PC-9 (cell line): ENCODE results near the gene CLEC18A. TPM values are rescaled to one million over a fixed set of nuclear protein-coding genes. Genes with fewer than 3 reads are reported as not detected.

Experiments used
- BruUV-seq: library from RNA; stranded (reverse); fragments of 400-500 nt; replicated peaks from 2 replicates; lab custom pipeline; 2021; lab: Mats Ljungman, UMichigan
- CTCF ChIA-PET: fragments of 300-600 bp; sonication (Branson Sonifier 250); formaldehyde crosslinking; loops from one replicate; lab custom pipeline; 2022; ENCODE audit warnings: antibody characterized with exemption; lab: Charles Lee
- POLR2A ChIA-PET: fragments of 300-600 bp; sonication (Branson Sonifier 250); formaldehyde crosslinking; loops from one replicate; lab custom pipeline; 2022; ENCODE audit warnings: antibody characterized with exemption; ENCODE audit not compliant: unreplicated experiment; lab: Charles Lee
- DNase-seq, 2 experiments: peaks; one replicate each; pipeline versions ENCODE4 v3.0.0 to v3.0.0-alpha.2; 2015 to 2022; ENCODE audit warnings: mixed read lengths in 1 of 2
- H2AFZ ChIP-seq: fragments of 200-600 bp; sonication (generic); 2 replicates; pipeline ENCODE4 v1.8.1; 2017; ENCODE audit warnings: antibody characterized with exemption
- H3F3A ChIP-seq: fragments of 200-600 bp; sonication (generic); 2 replicates; pipeline ENCODE4 v1.8.1; 2017; ENCODE audit warnings: antibody characterized with exemption, mild to moderate bottlenecking, low read depth; ENCODE audit not compliant: insufficient read depth
- H3K27ac ChIP-seq: fragments of 200-600 bp; sonication (generic); 2 replicates; pipeline ENCODE4 v1.6.1; 2016; ENCODE audit warnings: mixed run types
- H3K27me3 ChIP-seq: fragments of 200-600 bp; sonication (generic); 2 replicates; pipeline ENCODE4 v1.6.1; 2016; ENCODE audit warnings: low read depth, mixed run types; ENCODE audit not compliant: insufficient read depth
- H3K36me3 ChIP-seq: fragments of 200-600 bp; sonication (generic); 2 replicates; pipeline ENCODE4 v1.6.1; 2016; ENCODE audit warnings: low read depth, mixed run types
- H3K4me1 ChIP-seq: fragments of 200-600 bp; sonication (generic); replicated peaks from 2 replicates; pipeline ENCODE4 v1.6.1; 2016; ENCODE audit warnings: mixed run types; ENCODE audit not compliant: insufficient read depth
- H3K4me2 ChIP-seq: fragments of 200-600 bp; sonication (generic); 2 replicates; pipeline ENCODE4 v1.6.1; 2017; ENCODE audit warnings: mixed run types
- H3K4me3 ChIP-seq: fragments of 200-600 bp; sonication (generic); 2 replicates; pipeline ENCODE4 v1.6.1; 2016; ENCODE audit warnings: mixed run types
- H3K79me2 ChIP-seq: fragments of 200-600 bp; sonication (generic); 2 replicates; pipeline ENCODE4 v1.6.1; 2017; ENCODE audit warnings: low read depth, mixed run types
- H3K9me2 ChIP-seq: fragments of 200-600 bp; sonication (generic); 2 replicates; pipeline ENCODE4 v1.8.1; 2017; ENCODE audit warnings: mild to moderate bottlenecking; ENCODE audit not compliant: insufficient read depth
- H3K9me3 ChIP-seq: fragments of 200-600 bp; sonication (generic); 2 replicates; pipeline ENCODE4 v1.8.1; 2016; ENCODE audit warnings: low read depth; ENCODE audit not compliant: insufficient read depth
- H4K20me1 ChIP-seq: fragments of 200-600 bp; sonication (generic); 2 replicates; pipeline ENCODE4 v1.8.1; 2017; ENCODE audit not compliant: insufficient read depth
- EZH2 ChIP-seq: fragments of 200-600 bp; sonication (generic); IDR thresholded peaks from 2 replicates; pipeline ENCODE4 v1.8.0; 2017; ENCODE audit warnings: antibody characterized with exemption, low read depth
- intact Hi-C: fragments of 100-400 bp; cut with micrococcal nuclease; formaldehyde crosslinking; loops from one replicate; pipeline ENCODE4 v1.10.0; 2022; ENCODE audit not compliant: unreplicated experiment
- total RNA-seq: library from RNA; stranded (reverse); gene quantifications from 2 replicates; pipeline ENCODE4 v1.2.3, GENCODE V29; 2021
- TF ChIP-seq, protein P1 (sequence below): fragments of 200-600 bp; sonication (generic); conservative IDR thresholded peaks from 2 replicates; pipeline ENCODE4 v1.6.1; 2017; ENCODE audit warnings: mixed run types, antibody characterized with exemption, mild to moderate bottlenecking, moderate library complexity

Gene CLEC18A
- total RNA-seq, 1 experiment from 2014 or later = 1.3 TPM

DNA sequence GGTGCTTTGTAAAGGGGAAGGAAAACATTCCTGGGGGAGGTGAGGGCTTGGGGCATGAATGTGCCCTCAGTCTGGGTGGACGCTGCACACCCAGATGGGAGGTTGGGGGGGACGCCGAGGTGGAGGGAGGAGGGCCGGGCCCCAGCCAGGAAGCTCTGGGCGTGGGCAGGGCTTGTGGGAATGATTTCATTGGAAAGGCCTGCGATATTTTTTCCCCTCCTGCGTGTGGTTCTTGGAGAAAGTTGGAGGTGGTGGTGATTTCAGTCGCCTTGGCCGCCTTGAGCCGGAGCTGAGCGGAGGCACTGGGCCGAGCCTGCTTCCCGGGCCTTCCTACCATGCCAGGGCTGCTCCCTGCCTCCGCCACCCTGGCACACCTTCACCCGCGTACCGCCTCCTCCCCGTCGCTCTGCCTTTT lies 26.4 kb upstream of the CLEC18A start:
- Histone ChIP-seq H3F3A (no peaks in the 10 kb centered on the region), H3K79me2 (no peaks in the 10 kb centered on the region), H3K4me2 (no peak overlapping the region), H3K4me1 (no peaks in the 10 kb centered on the region), H3K27ac (no peak overlapping the region), H3K36me3 (no peaks in the 10 kb centered on the region), H3K27me3 (no peaks in the 10 kb centered on the region), H3K9me2 (no peaks in the 10 kb centered on the region), H2AFZ (no peak overlapping the region), H3K4me3 (no peak overlapping the region), H4K20me1 (no peaks in the 10 kb centered on the region), H3K9me3 (no peaks in the 10 kb centered on the region)
- TF ChIP-seq EZH2 = no peak
- intact Hi-C loops = no loop called here
- POLR2A ChIA-PET = no interaction called here
- no peak for DNase-seq
- no TSS peak for BruUV-seq
- CTCF ChIA-PET = no interaction called here

DNA sequence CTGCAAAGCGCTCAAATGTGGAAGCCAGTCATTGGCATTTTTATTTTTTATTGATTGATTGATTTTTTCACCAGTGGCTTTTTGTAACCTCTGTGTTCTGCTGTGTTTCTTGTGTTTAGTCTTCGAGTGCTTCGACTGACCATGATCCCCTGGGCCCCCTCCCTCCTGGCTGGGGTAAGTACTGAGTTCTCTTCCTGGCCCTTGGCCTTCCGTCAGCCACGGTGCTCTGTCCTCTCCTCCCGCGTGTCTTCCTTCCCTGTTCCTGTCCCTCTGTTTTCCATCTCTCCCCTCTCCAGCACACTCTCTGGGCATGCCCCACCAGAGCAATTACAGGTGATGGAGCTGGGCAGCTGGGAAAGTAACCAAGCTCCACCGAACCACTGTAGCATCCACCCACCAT lies 25.8 kb upstream of the CLEC18A start:
- H3K36me3 ChIP-seq = no peaks in the 10 kb centered on the region
- no TSS peak for BruUV-seq
- intact Hi-C loops = no loop called here
- ChIA-PET CTCF (no interaction called here), POLR2A (no interaction called here)
- H3K79me2 ChIP-seq = no peaks in the 10 kb centered on the region
- no peaks in the 10 kb centered on the region for H3F3A ChIP-seq
- TF ChIP-seq EZH2 = no peak
- TF ChIP-seq, protein P1, sequence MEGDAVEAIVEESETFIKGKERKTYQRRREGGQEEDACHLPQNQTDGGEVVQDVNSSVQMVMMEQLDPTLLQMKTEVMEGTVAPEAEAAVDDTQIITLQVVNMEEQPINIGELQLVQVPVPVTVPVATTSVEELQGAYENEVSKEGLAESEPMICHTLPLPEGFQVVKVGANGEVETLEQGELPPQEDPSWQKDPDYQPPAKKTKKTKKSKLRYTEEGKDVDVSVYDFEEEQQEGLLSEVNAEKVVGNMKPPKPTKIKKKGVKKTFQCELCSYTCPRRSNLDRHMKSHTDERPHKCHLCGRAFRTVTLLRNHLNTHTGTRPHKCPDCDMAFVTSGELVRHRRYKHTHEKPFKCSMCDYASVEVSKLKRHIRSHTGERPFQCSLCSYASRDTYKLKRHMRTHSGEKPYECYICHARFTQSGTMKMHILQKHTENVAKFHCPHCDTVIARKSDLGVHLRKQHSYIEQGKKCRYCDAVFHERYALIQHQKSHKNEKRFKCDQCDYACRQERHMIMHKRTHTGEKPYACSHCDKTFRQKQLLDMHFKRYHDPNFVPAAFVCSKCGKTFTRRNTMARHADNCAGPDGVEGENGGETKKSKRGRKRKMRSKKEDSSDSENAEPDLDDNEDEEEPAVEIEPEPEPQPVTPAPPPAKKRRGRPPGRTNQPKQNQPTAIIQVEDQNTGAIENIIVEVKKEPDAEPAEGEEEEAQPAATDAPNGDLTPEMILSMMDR = no peak
- no peak for DNase-seq
- H3K27ac ChIP-seq = no peak overlapping the region
- no peaks in the 10 kb centered on the region for H3K27me3 ChIP-seq
- no peaks in the 10 kb centered on the region for H3K9me2 ChIP-seq
- no peaks in the 10 kb centered on the region for H3K4me1 ChIP-seq
- no peak overlapping the region for H3K4me3 ChIP-seq
- no peaks in the 10 kb centered on the region for H3K9me3 ChIP-seq
- H2AFZ ChIP-seq = no peak overlapping the region
- H3K4me2 ChIP-seq = no peak overlapping the region
- H4K20me1 ChIP-seq = no peaks in the 10 kb centered on the region

DNA sequence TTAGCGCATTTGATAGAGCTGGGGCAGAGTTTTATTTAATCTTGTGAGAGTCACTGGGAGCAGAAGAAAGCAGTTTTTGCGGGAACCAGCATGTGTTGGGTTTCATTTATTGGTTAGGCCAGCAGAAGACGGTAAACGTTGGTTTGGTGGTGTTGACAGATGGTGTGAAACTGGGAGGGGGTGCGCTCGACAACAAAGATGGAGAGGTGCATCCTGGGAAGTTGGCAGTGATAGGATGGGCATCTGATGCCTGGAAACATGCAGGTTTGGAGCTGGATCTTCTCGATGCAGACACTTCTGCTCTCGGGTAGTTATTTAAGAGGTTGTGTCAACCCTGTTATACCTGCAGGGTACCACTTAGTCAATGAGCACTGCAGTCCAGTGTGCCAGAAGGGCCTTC lies 24.9 kb upstream of the CLEC18A start:
- no peak for TF ChIP-seq EZH2
- TF ChIP-seq, protein P1 = no peak
- H3K9me3 ChIP-seq = no peaks in the 10 kb centered on the region
- H3K27ac ChIP-seq = no peak overlapping the region
- intact Hi-C loops = no loop called here
- H3K9me2 ChIP-seq = no peaks in the 10 kb centered on the region
- H3K27me3 ChIP-seq = no peaks in the 10 kb centered on the region
- no peaks in the 10 kb centered on the region for H3F3A ChIP-seq
- no peaks in the 10 kb centered on the region for H4K20me1 ChIP-seq
- H3K36me3 ChIP-seq = no peaks in the 10 kb centered on the region
- no peak overlapping the region for H2AFZ ChIP-seq
- no peaks in the 10 kb centered on the region for H3K79me2 ChIP-seq
- H3K4me3 ChIP-seq = no peak overlapping the region
- H3K4me2 ChIP-seq = no peak overlapping the region
- BruUV-seq = no TSS peak
- ChIA-PET POLR2A (interaction anchor here (0.6 kb wide), 1 partner anchor 8 kb away, joined by 3 read pairs; no protein-coding TSS in a partner anchor), CTCF (no interaction called here)
- no peaks in the 10 kb centered on the region for H3K4me1 ChIP-seq
- no peak for DNase-seq
